ENCODE data around the gene VKORC1. TPM values are rescaled to one million over a fixed set of nuclear protein-coding genes. Genes with fewer than 3 reads are reported as not detected.

The VKORC1 gene
- total RNA-seq, 2 experiments from 2014 or later = 55.5 to 59.3 TPM

GRCh38 chr16:31055613-31056012, 39.0 kb downstream of the VKORC1 start:
- Mint-ChIP-seq H3K9me3 (no peaks in the 10 kb centered on the region), H3K4me1 (peaks cover 5% of the 10 kb centered on the region), H3K4me3 (no peak overlapping the region), H3K27ac (peak overlapping the region; percentile 46), H3K27me3 (peaks cover 3% of the 10 kb centered on the region), H3K36me3 (ENCODE audit: low read depth) (peaks cover 5% of the 10 kb centered on the region)
- CTCF ChIA-PET = interaction anchor here (0.6 to 1.2 kb wide), 3 partner anchors 15 to 45 kb away, joined by 3 to 5 read pairs (median 4); no protein-coding TSS in a partner anchor
- DNase-seq = no peak
- POLR2A ChIA-PET = interaction anchor here (0.9 kb wide), 1 partner anchor 18 kb away, joined by 3 read pairs; the partner anchor contains the start of gene ZNF668

- DNase-seq = no peak
- H3K9me3 Mint-ChIP-seq = no peaks in the 10 kb centered on the region
- no peak overlapping the region for H3K27ac Mint-ChIP-seq
- CTCF ChIA-PET = interaction anchor here (0.7 to 1.1 kb wide), 2 partner anchors 13 to 192 kb away, joined by 3 read pairs; no protein-coding TSS in a partner anchor
- peaks cover 3% of the 10 kb centered on the region for H3K27me3 Mint-ChIP-seq
- H3K4me3 Mint-ChIP-seq = no peak overlapping the region
- POLR2A ChIA-PET = no interaction called here
- H3K4me1 Mint-ChIP-seq = peaks cover 5% of the 10 kb centered on the region
- H3K36me3 Mint-ChIP-seq (ENCODE audit: low read depth) = no peaks in the 10 kb centered on the region
Measured at GRCh38 chr16:31052114-31052513, 42.5 kb downstream of the VKORC1 start.

GRCh38 chr16:31050280-31051030, 44.1 kb downstream of the VKORC1 start:
- Mint-ChIP-seq H3K27me3 (peaks cover 3% of the 10 kb centered on the region), H3K4me3 (no peak overlapping the region), H3K27ac (no peak overlapping the region), H3K9me3 (no peaks in the 10 kb centered on the region), H3K36me3 (ENCODE audit: low read depth) (no peaks in the 10 kb centered on the region), H3K4me1 (peaks cover 5% of the 10 kb centered on the region)
- ChIA-PET POLR2A (interaction anchor here (0.6 to 0.7 kb wide), 2 partner anchors 8 to 315 kb away, joined by 3 to 6 read pairs; no protein-coding TSS in a partner anchor), CTCF (interaction anchor here (1.0 to 2.1 kb wide), 6 partner anchors 8 to 74 kb away, joined by 3 to 5 read pairs (median 3); partner anchors contain the start of genes STX4, ZNF646 and ZNF668)
- no peak for DNase-seq

GRCh38 chr16:31043898-31044481, 50.6 kb downstream of the VKORC1 start:
- no peak overlapping the region for H3K4me3 Mint-ChIP-seq
- POLR2A ChIA-PET = no interaction called here
- H3K9me3 Mint-ChIP-seq = no peaks in the 10 kb centered on the region
- H3K4me1 Mint-ChIP-seq = no peaks in the 10 kb centered on the region
- no peak for DNase-seq
- CTCF ChIA-PET = interaction anchor here (0.7 to 1.6 kb wide), 3 partner anchors 9 to 123 kb away, joined by 3 to 6 read pairs (median 4); no protein-coding TSS in a partner anchor
- H3K27ac Mint-ChIP-seq = no peak overlapping the region
- H3K27me3 Mint-ChIP-seq = no peaks in the 10 kb centered on the region
- H3K36me3 Mint-ChIP-seq (ENCODE audit: low read depth) = peaks cover 10% of the 10 kb centered on the region

GRCh38 chr16:31043352-31043751, 51.2 kb downstream of the VKORC1 start:
- H3K4me3 Mint-ChIP-seq = no peak overlapping the region

GRCh38 chr16:31042866-31043265, 51.7 kb downstream of the VKORC1 start:
- Mint-ChIP-seq H3K9me3 (no peaks in the 10 kb centered on the region), H3K4me1 (no peaks in the 10 kb centered on the region), H3K27me3 (no peaks in the 10 kb centered on the region), H3K36me3 (ENCODE audit: low read depth) (peaks cover 10% of the 10 kb centered on the region), H3K27ac (no peak overlapping the region), H3K4me3 (no peak overlapping the region)
- CTCF ChIA-PET = interaction anchor here (1.6 kb wide), 1 partner anchor 17 kb away, joined by 6 read pairs; no protein-coding TSS in a partner anchor
- POLR2A ChIA-PET = no interaction called here
- no peak for DNase-seq

More at GRCh38 chr16:31043352-31043751, 51.2 kb downstream of the VKORC1 start:
- ChIA-PET POLR2A (no interaction called here), CTCF (interaction anchor here (1.6 kb wide), 1 partner anchor 17 kb away, joined by 6 read pairs; no protein-coding TSS in a partner anchor)
- peaks cover 10% of the 10 kb centered on the region for H3K36me3 Mint-ChIP-seq (ENCODE audit: low read depth)
- DNase-seq = no peak
- no peaks in the 10 kb centered on the region for H3K9me3 Mint-ChIP-seq
- no peaks in the 10 kb centered on the region for H3K4me1 Mint-ChIP-seq
- no peak overlapping the region for H3K27ac Mint-ChIP-seq
- no peaks in the 10 kb centered on the region for H3K27me3 Mint-ChIP-seq

Other genes starting within 250 kb of the VKORC1 start
- gene BCL7C, start 200.7 kb downstream of the VKORC1 start, total RNA-seq = 10 to 100 TPM; 21.8 to 22.1 TPM
- under 1 TPM; 0.22 to 0.31 TPM for gene CTF1, start 198.2 kb downstream of the VKORC1 start, total RNA-seq
- 10 to 100 TPM; 21.7 to 22.4 TPM for gene FBXL19, start 171.2 kb downstream of the VKORC1 start, total RNA-seq
- 10 to 100 TPM; 18.4 to 19.0 TPM for gene ORAI3, start 145.7 kb downstream of the VKORC1 start, total RNA-seq
- gene SETD1A, start 137.0 kb downstream of the VKORC1 start, total RNA-seq = 10 to 100 TPM; 26.5 to 26.6 TPM
- 1 to 10 TPM; 3.4 to 3.5 TPM for gene HSD3B7, start 109.6 kb downstream of the VKORC1 start, total RNA-seq
- 1 to 10 TPM in 1 of 2 experiments, under 1 TPM in 1; 0.62 to 1.1 TPM for gene STX1B, start 84.2 kb downstream of the VKORC1 start, total RNA-seq
- gene STX4, start 61.2 kb downstream of the VKORC1 start, total RNA-seq = 10 to 100 TPM; 48.0 to 56.7 TPM
- gene ZNF668, start 20.6 kb downstream of the VKORC1 start, total RNA-seq = 10 to 100 TPM; 11.2 to 12.9 TPM
- 10 to 100 TPM; 28.3 to 33.3 TPM for gene ZNF646, start 20.4 kb downstream of the VKORC1 start, total RNA-seq
- 1 to 10 TPM; 3.5 to 5.7 TPM for gene PRSS53, start 5.9 kb downstream of the VKORC1 start, total RNA-seq
- 10 to 100 TPM; 23.0 to 23.5 TPM for gene BCKDK, start 13.6 kb upstream of the VKORC1 start, total RNA-seq
- 10 to 100 TPM; 63.4 to 67.7 TPM for gene KAT8, start 22.9 kb upstream of the VKORC1 start, total RNA-seq
- gene PRSS8, start 40.9 kb upstream of the VKORC1 start, total RNA-seq = under 1 TPM in 1 of 2 experiments, not detected in 1; 0.17 TPM
- 1 to 10 TPM in 1 of 2 experiments, under 1 TPM in 1; 0.89 to 1.7 TPM for gene PRSS36, start 55.3 kb upstream of the VKORC1 start, total RNA-seq
- gene FUS, start 85.3 kb upstream of the VKORC1 start, total RNA-seq = 100 to 1,000 TPM; 552 to 581 TPM
- 10 to 100 TPM; 66.8 to 68.0 TPM for gene PYCARD, start 108.0 kb upstream of the VKORC1 start, total RNA-seq
- gene TRIM72, start 119.3 kb upstream of the VKORC1 start, total RNA-seq = not detected
- not detected for gene PYDC1, start 122.3 kb upstream of the VKORC1 start, total RNA-seq
- gene ITGAM, start 165.2 kb upstream of the VKORC1 start, total RNA-seq = 10 to 100 TPM; 22.0 to 22.6 TPM

Data from activated CD4-positive, alpha-beta T cell treated with anti-CD3 and anti-CD28 coated beads, Interleukin-2, amount 10 ng/mL, durations not matched to agents 7 days and 5 days (primary cell).